Breast epithelium (tissue), 3 donors: ENCODE data around the gene SEPHS2.

Source experiments
- POLR2A ChIP-seq: fragments of 450-650 bp; IDR thresholded peaks from one replicate; pipeline ENCODE4 v1.6.1; 2016; ENCODE audit warnings: antibody characterized with exemption, mild to moderate bottlenecking, moderate library complexity
- POLR2AphosphoS5 ChIP-seq, 3 donors: sonication (generic); formaldehyde crosslinking; IDR thresholded peaks; one replicate each; pipeline ENCODE4 v1.6.1; 2017; ENCODE audit warnings: antibody characterized with exemption in 3 of 3
- TF ChIP-seq, protein P1 (sequence below), 3 donors: fragments of 450-650 bp; IDR thresholded peaks; one replicate each; pipeline ENCODE4 v1.5.1; 2016 to 2017; ENCODE audit warnings: antibody characterized with exemption in 3 of 3, mild to moderate bottlenecking in 3 of 3, moderate library complexity in 3 of 3

DNA sequence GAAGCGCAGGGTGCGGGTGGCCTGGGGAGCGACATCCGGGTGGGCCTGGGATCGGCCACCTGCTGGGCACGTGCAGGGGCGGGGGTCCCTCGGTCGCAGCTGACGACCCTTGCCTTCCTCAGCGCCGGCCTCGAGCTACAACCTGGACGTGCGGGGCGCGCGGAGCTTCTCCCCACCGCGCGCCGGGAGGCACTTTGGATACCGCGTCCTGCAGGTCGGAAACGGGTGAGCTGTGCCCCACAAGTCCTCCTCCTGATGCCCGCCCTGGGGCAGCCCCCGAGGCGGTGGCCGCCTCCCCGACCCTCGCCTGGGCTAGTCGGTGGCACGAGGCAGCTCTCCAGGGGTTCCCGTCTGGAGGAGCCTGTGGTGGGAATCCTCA lies 28.4 kb upstream of the SEPHS2 start:
- TF ChIP-seq, protein P1, sequence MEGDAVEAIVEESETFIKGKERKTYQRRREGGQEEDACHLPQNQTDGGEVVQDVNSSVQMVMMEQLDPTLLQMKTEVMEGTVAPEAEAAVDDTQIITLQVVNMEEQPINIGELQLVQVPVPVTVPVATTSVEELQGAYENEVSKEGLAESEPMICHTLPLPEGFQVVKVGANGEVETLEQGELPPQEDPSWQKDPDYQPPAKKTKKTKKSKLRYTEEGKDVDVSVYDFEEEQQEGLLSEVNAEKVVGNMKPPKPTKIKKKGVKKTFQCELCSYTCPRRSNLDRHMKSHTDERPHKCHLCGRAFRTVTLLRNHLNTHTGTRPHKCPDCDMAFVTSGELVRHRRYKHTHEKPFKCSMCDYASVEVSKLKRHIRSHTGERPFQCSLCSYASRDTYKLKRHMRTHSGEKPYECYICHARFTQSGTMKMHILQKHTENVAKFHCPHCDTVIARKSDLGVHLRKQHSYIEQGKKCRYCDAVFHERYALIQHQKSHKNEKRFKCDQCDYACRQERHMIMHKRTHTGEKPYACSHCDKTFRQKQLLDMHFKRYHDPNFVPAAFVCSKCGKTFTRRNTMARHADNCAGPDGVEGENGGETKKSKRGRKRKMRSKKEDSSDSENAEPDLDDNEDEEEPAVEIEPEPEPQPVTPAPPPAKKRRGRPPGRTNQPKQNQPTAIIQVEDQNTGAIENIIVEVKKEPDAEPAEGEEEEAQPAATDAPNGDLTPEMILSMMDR (IDR thresholded peaks at IDR 0.05), result no peak
- TF ChIP-seq POLR2A (no peak), POLR2AphosphoS5 (IDR thresholded peaks at IDR 0.05) (no peak)
